ENCODE measurements around the gene SKP2.
A peak's percentile ranks its signal among the peaks of the same experiment; 100 is the strongest.
"Not testable (repeated sequence)": the region's sequence is repeated elsewhere in the genome, so short reads cannot be mapped to it uniquely, and the experiment has no call there.

The SKP2 gene

GRCh38 chr5:36151434-36152323 is at the start of gene SKP2, which contains the start of gene LMBRD2:
Gene SKP2, plus strand, starts transcription at chr5:36152111. Its CDS starts 152 bp downstream, at chr5:36152263.
Gene LMBRD2, minus strand, starts transcription at chr5:36151887. Its CDS starts 8,538 bp downstream, at chr5:36143349.
- DNase-seq: peak; percentile 98

GRCh38 chr5:36105819-36106218 is 46.1 kb upstream of the SKP2 start:
- no peak for DNase-seq

- DNase-seq: no peak
Measured at GRCh38 chr5:36108758-36109460, 43.0 kb upstream of the SKP2 start.

DNA sequence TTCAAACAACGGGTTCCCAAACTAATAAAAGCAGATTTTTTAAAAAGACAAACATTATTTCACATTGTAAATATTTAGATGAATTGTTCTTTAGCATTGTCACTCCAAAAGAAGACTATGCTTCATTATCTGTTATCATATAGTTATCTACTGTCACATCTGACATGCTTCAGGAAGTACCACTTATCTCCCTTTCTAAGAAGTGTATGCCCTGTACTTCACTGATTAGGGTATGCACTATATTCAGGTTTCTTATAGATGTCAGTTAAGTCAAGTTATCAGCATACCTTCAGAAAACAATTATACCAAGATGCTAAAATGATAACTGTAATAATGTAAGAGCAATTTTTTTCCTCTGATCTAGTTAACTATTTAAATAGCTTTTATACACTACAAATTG is 40.7 kb upstream of the SKP2 start:
- no peak for DNase-seq

GRCh38 chr5:36125868-36126267 is 26.0 kb upstream of the SKP2 start:
- no peak for DNase-seq

DNA sequence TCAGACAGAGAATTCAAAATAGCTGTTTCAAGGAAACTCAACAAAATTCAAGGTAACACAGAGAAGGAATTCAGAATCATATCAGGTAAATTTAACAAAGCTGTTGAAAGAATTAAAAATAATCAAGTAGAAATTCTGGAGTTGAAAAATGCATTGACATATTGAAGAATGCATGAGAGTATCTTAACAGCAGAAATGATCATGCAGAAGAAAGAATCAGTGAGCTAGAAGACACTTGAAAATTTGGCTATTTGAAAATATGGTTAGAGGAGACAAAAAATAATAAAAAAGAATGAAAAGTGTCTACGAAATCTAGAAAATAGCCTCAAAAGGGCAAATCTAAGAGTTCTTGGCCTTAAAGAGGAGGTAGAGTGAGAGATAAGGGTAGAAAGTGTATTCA is 23.1 kb upstream of the SKP2 start:
- DNase-seq: no peak

GRCh38 chr5:36129666-36130065 is 22.2 kb upstream of the SKP2 start:
- not testable (repeated sequence) for DNase-seq

GRCh38 chr5:36133009-36133408 is 18.9 kb upstream of the SKP2 start:
- DNase-seq: not testable (repeated sequence)

GRCh38 chr5:36135988-36136387 is 15.9 kb upstream of the SKP2 start:
- DNase-seq: no peak

DNA sequence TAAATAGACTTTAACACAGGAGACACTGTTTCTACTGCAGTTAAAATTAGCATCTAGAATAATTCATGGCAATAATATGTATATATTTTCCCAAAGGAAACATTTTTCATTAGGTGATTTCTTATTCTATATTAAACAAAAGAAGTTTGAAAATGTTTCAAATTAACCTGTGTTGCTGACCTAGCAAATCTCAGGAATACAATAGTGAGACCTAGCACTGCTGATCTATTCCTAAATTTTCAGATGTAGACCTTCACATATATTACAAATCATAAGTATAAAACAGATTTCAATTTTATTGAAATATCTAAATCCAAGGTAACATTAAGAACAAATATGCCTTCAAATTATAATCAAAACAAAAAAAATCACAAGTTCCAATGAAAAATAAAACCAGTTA is 15.3 kb upstream of the SKP2 start:
- DNase-seq: no peak

DNA sequence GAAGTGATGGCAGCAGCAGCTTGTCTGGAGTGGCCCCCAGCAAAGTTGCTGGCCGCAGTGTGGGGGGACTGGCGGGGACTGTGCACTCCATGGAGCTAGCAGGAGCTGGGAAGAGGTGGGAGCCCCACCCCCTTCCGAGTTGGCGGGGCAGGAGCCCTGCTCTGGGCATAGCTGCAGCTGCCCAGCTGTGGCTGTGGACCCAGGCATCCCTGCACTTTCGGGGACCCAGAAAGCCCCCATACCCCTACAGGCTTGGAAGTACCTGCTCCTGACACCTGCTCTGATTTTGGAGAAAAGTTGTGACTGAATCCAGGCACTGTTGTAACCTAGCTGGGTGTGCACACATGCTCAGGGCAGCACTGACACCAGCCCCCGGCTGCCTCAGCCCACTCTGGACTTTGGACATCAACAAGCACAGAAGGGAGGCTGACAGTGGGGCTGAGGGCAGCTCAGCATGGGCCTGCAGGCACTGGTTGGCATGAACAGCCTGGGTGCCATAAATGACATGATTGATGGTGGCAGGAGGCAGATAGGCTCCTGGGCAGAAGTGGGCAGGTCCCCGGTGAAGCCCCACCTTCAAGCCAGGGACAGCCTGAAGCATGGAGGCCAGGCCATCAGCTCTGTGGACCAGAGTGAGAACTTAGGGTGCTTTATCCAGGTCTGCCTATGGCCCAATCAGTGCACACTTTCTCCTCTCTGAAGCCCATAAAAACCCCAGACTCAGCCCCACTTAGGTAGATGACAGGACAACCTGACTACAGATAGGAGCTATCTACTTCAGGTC is 12.8 kb upstream of the SKP2 start:
- no peak for DNase-seq

DNA sequence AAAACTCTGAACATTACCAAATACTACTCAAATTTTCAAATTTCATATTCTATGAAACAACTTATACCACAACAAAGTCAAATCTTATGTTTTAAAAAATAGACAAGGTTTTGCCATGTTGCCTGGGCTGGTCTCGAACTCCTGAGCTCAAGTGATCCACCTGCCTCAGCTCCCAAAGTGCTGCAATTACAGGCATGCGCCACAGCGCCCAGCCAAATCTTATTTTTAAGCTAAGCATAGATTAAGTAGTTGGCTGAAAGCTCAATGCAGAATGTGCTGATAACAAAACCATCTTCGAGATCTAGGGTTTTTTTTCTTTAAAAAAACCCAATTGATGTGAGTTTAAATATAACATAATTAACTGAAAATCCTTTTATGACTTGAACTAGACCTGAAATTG is 6.6 kb upstream of the SKP2 start:
- no peak for DNase-seq

DNA sequence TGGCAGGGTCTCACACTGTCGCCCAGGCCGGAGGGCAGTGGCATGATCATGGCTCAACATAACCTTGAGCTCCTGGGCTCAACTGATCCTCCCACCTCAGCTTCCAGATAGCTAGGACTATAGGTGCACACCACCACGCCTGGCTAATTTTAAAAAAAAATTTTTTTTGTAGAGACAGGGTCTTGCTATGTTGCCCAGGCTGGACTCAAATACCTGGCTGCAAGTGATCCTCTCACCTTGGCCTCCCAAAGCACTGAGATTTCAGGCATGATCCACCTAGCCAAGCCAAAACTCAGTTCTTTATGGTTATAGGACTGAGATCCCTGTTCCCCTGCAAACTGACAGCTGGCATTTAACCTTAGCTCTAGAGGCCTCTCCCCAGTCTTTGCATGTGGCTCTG is 5.5 kb upstream of the SKP2 start:
- DNase-seq: no peak

GRCh38 chr5:36147681-36148080 is 4.2 kb upstream of the SKP2 start:
- no peak for DNase-seq

GRCh38 chr5:36150676-36151433 is 1.1 kb upstream of the SKP2 start:
- peak; percentile 58 for DNase-seq

DNA sequence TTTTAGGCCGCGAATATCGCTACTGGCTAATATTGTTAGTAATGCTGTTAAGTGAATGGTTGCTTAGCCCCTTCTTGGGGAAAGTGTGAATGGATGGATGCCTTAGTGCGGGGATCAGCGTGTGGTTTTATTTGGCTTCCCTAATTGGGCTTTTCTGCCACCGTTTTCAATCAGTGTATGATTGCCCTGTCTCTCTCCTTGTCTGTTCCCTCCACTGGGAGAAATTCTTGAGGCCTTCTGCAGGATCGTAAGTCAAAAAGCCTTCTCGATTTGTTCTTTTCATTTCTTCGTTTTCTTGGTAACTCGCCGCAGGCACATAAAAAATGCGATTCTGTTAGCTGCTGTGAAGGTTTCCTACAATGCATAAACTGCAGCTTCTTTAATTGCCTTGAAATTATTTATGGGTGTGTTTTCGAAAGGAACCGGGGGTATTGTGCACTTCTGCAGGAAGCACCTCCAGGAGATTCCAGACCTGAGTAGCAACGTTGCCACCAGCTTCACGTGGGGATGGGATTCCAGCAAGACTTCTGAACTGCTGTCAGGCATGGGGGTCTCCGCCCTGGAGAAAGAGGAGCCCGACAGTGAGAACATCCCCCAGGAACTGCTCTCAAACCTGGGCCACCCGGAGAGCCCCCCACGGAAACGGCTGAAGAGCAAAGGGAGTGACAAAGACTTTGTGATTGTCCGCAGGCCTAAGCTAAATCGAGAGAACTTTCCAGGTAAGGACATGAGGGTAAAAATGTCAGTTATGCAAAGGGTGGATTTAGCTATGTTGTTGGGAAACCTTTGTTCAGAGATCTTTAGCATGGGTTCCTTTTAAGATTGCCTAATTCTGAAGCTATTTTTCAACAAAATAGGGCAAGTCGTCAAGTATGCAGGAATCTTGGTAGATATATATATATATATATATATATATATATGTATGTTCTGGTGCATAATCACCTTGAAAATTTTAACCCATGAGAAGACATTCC is 700 bp downstream of the SKP2 start:
- no peak for DNase-seq

- DNase-seq: no peak
Measured at GRCh38 chr5:36153298-36153677, 1.4 kb downstream of the SKP2 start.

- DNase-seq: no peak
Measured at GRCh38 chr5:36153726-36154125, 1.8 kb downstream of the SKP2 start.

DNA sequence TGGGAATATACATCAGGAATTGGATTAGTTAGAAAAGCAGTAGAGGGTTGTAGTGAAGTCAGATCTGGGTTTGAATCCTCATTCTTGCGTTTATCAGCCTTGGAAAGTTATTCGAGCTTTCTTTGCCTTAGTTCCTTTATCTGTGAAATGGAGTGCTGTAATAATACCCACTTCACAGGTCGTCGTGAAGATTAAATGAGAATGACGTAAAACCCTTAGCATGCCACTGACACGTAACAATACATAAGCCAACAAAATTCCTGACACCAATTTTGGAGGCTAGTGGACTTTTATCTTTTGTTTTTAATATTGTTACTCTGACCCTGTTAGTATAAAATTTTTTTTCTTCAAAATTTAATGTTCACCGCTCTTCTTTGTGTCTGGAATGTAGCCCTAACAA is 3.4 kb downstream of the SKP2 start:
- DNase-seq: no peak

DNA sequence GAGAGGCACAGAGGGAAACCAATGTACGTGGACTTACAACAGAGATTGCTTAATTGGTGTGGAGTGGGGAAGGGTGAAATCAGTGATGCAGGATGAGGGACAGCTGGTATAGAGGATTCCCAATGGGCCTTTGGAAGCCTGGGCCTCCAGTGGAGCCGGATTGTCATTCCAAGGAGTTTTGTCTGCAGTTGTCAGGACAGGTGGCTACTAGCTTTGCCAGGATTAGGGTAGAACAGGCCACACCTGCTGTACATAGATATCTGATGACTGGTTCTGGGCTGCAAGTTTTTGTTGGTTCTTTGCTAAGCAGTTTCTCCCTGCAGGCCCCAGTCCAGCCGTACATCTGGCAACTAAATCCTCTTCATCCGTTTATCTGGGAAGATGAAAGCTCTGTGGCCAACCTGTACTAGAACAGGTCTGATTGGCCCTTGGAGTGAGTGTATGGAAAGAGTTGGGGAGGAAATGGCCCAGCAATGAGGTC is 4.2 kb downstream of the SKP2 start:
- DNase-seq: no peak

GRCh38 chr5:36156619-36157018 is 4.7 kb downstream of the SKP2 start:
- DNase-seq: no peak
